Tibial nerve (tissue), 4 donors: ENCODE data around the gene SIPA1L3.

Experiments
- CTCF ChIP-seq, 5 experiments: fragments of 200-600 bp in 3 of 5; fragments of 450-650 bp in 2 of 5; sonication (generic) in 3 of 5; IDR thresholded peaks; one replicate each; pipeline ENCODE4 v1.5.1; 2016 to 2019; ENCODE audit warnings: antibody characterized with exemption in 5 of 5, mild to moderate bottlenecking in 3 of 5, moderate library complexity in 2 of 5
- EP300 ChIP-seq, 2 donors: sonication (generic); formaldehyde crosslinking; IDR thresholded peaks; one replicate each; pipeline ENCODE4 v1.6.1; 2017; ENCODE audit warnings: antibody characterized with exemption in 2 of 2, mild to moderate bottlenecking in 1 of 2
- POLR2A ChIP-seq, 2 donors: fragments of 450-650 bp; IDR thresholded peaks; one replicate each; pipeline ENCODE4 v1.6.1; 2017; ENCODE audit warnings: antibody characterized with exemption in 2 of 2, mild to moderate bottlenecking in 2 of 2, moderate library complexity in 2 of 2

DNA sequence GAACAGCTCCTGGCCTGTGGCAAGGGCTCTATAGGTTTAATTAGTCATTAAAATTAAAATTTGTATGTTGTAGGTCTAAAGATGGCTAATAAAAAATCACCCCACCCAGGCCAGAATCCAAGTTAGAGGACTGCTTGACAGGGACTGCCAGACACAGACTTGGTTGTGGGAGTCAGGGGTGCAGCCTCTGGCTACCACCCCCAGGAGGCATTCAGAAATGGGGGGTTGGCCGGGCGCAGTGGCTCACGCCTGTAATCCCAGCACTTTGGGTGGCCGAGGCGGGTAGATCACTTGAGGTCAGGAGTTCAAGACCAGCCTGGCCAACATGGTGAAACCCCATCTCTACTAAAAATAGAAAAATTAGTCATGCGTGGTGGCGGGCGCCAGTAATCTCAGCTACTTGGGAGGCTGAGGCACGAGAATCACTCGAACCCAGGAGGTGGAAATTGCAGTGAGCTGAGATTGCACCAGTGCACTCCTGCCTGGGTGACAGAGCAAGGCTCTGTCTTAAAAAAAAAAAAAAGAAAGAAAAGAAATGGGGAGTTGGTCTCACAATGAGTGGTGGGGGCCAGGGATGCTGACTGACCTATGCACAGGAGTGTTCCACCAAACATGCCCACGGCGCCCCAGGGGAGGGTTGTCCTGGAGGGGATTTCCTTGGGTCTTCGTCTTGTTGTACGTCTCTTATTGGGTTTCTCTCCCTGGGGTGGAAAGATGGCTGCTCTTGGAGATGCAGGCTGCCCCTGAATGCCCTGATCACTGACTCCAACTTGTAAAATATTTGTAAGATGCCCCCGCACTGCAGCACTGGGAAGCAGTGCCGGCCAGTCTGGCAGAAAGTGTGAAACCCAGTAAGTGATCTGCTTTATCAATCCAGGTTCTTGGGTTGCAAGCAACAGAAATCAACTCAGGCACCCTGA is 68.8 kb downstream of the SIPA1L3 start:
- TF ChIP-seq CTCF (IDR thresholded peaks at IDR 0.05) (no peak), POLR2A (IDR thresholded peaks at IDR 0.05) (no peak), EP300 (IDR thresholded peaks at IDR 0.05) (no peak)
